Neural cell (in vitro differentiated cells): Measurements from ENCODE around the gene FOXA3. TPM values are rescaled to one million over a fixed set of nuclear protein-coding genes. Genes with fewer than 3 reads are reported as not detected.

Experiments
- H2AFZ ChIP-seq: fragments of 200-600, 300-800 bp; sonication (generic), shearing (Covaris generic); 2 replicates; pipeline ENCODE4 v1.6.0; 2014; ENCODE audit warnings: low read depth, mild to moderate bottlenecking, antibody characterized with exemption, low read length, moderate library complexity
- H3F3A ChIP-seq: fragments of 200-600 bp; shearing (Covaris generic); 2 replicates; pipeline ENCODE4 v1.6.1; 2016; ENCODE audit warnings: mild to moderate bottlenecking, moderate library complexity, mixed read lengths, antibody characterized with exemption, low read length; ENCODE audit not compliant: insufficient read depth, poor library complexity, severe bottlenecking
- H3K27ac ChIP-seq: fragments of 200-600, 300-800 bp; sonication (generic), shearing (Covaris generic); 2 replicates; pipeline ENCODE4 v1.5.1; 2014; ENCODE audit warnings: mild to moderate bottlenecking, low read length, moderate library complexity
- H3K27me3 ChIP-seq: fragments of 300-800, 200-600 bp; sonication (generic), shearing (Covaris generic); 2 replicates; pipeline ENCODE4 v1.6.0; 2014; ENCODE audit warnings: mild to moderate bottlenecking, low read depth, low read length, moderate library complexity; ENCODE audit not compliant: insufficient read depth
- H3K36me3 ChIP-seq: fragments of 300-800, 200-600 bp; sonication (generic), shearing (Covaris generic); 2 replicates; pipeline ENCODE4 v1.5.1; 2014; ENCODE audit warnings: mild to moderate bottlenecking, antibody characterized with exemption, low read length, moderate library complexity; ENCODE audit not compliant: insufficient read depth
- H3K4me2 ChIP-seq: fragments of 300-800, 200-600 bp; sonication (generic), shearing (Covaris generic); 2 replicates; pipeline ENCODE4 v1.6.0; 2014; ENCODE audit warnings: mild to moderate bottlenecking, low read length
- H3K4me3 ChIP-seq: fragments of 300-800, 200-600 bp; sonication (generic), shearing (Covaris generic); 2 replicates; pipeline ENCODE4 v1.5.1; 2014; ENCODE audit warnings: mild to moderate bottlenecking, low read length, moderate library complexity
- H3K79me2 ChIP-seq: fragments of 200-600 bp; shearing (Covaris generic); replicated peaks from 2 replicates; pipeline ENCODE4 v1.6.0; 2014; ENCODE audit warnings: mild to moderate bottlenecking, low read length, moderate library complexity; ENCODE audit not compliant: insufficient read depth
- H3K9ac ChIP-seq: fragments of 300-800, 200-600 bp; sonication (generic), shearing (Covaris generic); 2 replicates; pipeline ENCODE4 v1.6.1; 2016; ENCODE audit warnings: mild to moderate bottlenecking, low read length, mixed read lengths
- H3K9me2 ChIP-seq: fragments of 200-600 bp; shearing (Covaris generic); 2 replicates; pipeline ENCODE4 v1.6.1; 2016; ENCODE audit warnings: mild to moderate bottlenecking, low read length, mixed read lengths; ENCODE audit not compliant: insufficient read depth
- H3K9me3 ChIP-seq: fragments of 200-600, 300-800 bp; sonication (generic), shearing (Covaris generic); 2 replicates; pipeline ENCODE4 v1.6.1; 2016; ENCODE audit warnings: mild to moderate bottlenecking, mixed run types, low read length, moderate library complexity, mixed read lengths
- H4K20me1 ChIP-seq: fragments of 200-600 bp; shearing (Covaris generic); 2 replicates; pipeline ENCODE4 v1.6.1; 2016; ENCODE audit warnings: mild to moderate bottlenecking, mixed run types; ENCODE audit not compliant: insufficient read depth
- CTCF ChIP-seq: fragments of 450-650 bp; IDR thresholded peaks from 2 replicates; pipeline ENCODE4 v1.5.1; 2014; ENCODE audit warnings: antibody characterized with exemption, mild to moderate bottlenecking, moderate library complexity; ENCODE audit not compliant: poor library complexity, severe bottlenecking
- EP300 ChIP-seq: fragments of 450-650 bp; conservative IDR thresholded peaks from 2 replicates; pipeline ENCODE4 v1.6.1; 2014; ENCODE audit warnings: antibody characterized with exemption, mild to moderate bottlenecking, moderate library complexity; ENCODE audit not compliant: poor library complexity, severe bottlenecking
- EZH2 ChIP-seq: fragments of 200-600, 300-800 bp; shearing (Covaris generic), sonication (generic); IDR thresholded peaks from 2 replicates; pipeline ENCODE4 v1.6.1; 2014; ENCODE audit warnings: antibody characterized with exemption, low read length, borderline replicate concordance, mild to moderate bottlenecking; ENCODE audit not compliant: insufficient read depth, poor library complexity, severe bottlenecking
- MXI1 ChIP-seq: fragments of 450-650 bp; conservative IDR thresholded peaks from 2 replicates; pipeline ENCODE4 v1.6.1; 2014; ENCODE audit warnings: antibody characterized with exemption, mild to moderate bottlenecking; ENCODE audit not compliant: poor library complexity, severe bottlenecking
- POLR2AphosphoS5 ChIP-seq: IDR thresholded peaks from 2 replicates; pipeline ENCODE4 v1.6.1; 2012
- RAD21 ChIP-seq: fragments of 450-650 bp; conservative IDR thresholded peaks from 2 replicates; pipeline ENCODE4 v1.6.1; 2014; ENCODE audit warnings: antibody characterized with exemption, mild to moderate bottlenecking, moderate library complexity
- SMC3 ChIP-seq: fragments of 450-650 bp; conservative IDR thresholded peaks from 2 replicates; pipeline ENCODE4 v1.6.1; 2014; ENCODE audit warnings: antibody characterized with exemption, mild to moderate bottlenecking, moderate library complexity; ENCODE audit not compliant: poor library complexity
- TAF1 ChIP-seq: IDR thresholded peaks from 2 replicates; pipeline ENCODE4 v1.6.1; 2012; ENCODE audit warnings: low read depth
- polyA plus RNA-seq: library from polyadenylated mRNA; depleted of rRNA; stranded (reverse); fragments of >200 nt; gene quantifications from 2 replicates; pipeline ENCODE4 v1.2.3, GENCODE V29; 2014
- TF ChIP-seq, protein P1 (sequence below): IDR thresholded peaks from 2 replicates; pipeline ENCODE4 v1.6.1; 2012; ENCODE audit warnings: borderline replicate concordance

The FOXA3 gene
- polyA plus RNA-seq, 1 donor from 2014 or later, result not detected

DNA sequence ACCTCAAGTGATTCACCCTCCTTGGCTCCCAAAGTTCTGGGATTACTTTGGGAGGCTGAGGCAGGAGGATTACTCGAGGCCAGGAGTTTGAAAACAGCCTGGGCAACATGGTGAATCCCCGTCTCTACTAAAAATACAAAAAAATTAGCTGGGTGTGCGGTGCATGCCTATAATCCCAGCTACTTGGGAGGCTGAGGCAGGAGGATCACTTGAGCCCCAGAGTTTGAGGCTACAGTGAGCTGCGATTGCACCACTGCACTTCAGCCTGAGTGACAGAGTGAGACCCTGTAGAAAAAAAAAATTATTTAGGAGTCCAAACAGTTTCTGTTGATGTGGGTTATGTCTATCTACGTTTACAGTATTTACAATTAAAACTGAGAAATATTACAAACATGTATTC lies 6.7 kb downstream of the FOXA3 start:
- no peak overlapping the region for H3K27ac ChIP-seq
- H3K27me3 ChIP-seq, result peaks cover 9% of the 10 kb centered on the region
- no peaks in the 10 kb centered on the region for H3K79me2 ChIP-seq
- no peak overlapping the region for H3K4me3 ChIP-seq
- H3K4me2 ChIP-seq, result no peak overlapping the region
- H3K9ac ChIP-seq, result no peak overlapping the region
- no peaks in the 10 kb centered on the region for H3K9me3 ChIP-seq
- no peaks in the 10 kb centered on the region for H4K20me1 ChIP-seq
- H3K9me2 ChIP-seq, result no peaks in the 10 kb centered on the region
- no peaks in the 10 kb centered on the region for H3F3A ChIP-seq
- TF ChIP-seq CTCF, result no peak
- TF ChIP-seq RAD21, result no peak
- no peak for TF ChIP-seq EZH2
- TF ChIP-seq, protein P1, sequence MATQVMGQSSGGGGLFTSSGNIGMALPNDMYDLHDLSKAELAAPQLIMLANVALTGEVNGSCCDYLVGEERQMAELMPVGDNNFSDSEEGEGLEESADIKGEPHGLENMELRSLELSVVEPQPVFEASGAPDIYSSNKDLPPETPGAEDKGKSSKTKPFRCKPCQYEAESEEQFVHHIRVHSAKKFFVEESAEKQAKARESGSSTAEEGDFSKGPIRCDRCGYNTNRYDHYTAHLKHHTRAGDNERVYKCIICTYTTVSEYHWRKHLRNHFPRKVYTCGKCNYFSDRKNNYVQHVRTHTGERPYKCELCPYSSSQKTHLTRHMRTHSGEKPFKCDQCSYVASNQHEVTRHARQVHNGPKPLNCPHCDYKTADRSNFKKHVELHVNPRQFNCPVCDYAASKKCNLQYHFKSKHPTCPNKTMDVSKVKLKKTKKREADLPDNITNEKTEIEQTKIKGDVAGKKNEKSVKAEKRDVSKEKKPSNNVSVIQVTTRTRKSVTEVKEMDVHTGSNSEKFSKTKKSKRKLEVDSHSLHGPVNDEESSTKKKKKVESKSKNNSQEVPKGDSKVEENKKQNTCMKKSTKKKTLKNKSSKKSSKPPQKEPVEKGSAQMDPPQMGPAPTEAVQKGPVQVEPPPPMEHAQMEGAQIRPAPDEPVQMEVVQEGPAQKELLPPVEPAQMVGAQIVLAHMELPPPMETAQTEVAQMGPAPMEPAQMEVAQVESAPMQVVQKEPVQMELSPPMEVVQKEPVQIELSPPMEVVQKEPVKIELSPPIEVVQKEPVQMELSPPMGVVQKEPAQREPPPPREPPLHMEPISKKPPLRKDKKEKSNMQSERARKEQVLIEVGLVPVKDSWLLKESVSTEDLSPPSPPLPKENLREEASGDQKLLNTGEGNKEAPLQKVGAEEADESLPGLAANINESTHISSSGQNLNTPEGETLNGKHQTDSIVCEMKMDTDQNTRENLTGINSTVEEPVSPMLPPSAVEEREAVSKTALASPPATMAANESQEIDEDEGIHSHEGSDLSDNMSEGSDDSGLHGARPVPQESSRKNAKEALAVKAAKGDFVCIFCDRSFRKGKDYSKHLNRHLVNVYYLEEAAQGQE, result no peak
- no peak for TF ChIP-seq EP300
- TF ChIP-seq TAF1, result no peak
- no peak for TF ChIP-seq POLR2AphosphoS5
- no peak for TF ChIP-seq MXI1
- TF ChIP-seq SMC3, result no peak
- H2AFZ ChIP-seq, result no peak overlapping the region
- no peaks in the 10 kb centered on the region for H3K36me3 ChIP-seq

GRCh38 chr19:45872095-45872919 lies 8.2 kb downstream of the FOXA3 start:
- Histone ChIP-seq H3K36me3 (no peaks in the 10 kb centered on the region), H3K27me3 (no peaks in the 10 kb centered on the region), H2AFZ (no peak overlapping the region), H3K9me2 (no peaks in the 10 kb centered on the region), H4K20me1 (no peaks in the 10 kb centered on the region), H3F3A (no peaks in the 10 kb centered on the region), H3K9ac (no peak overlapping the region), H3K4me3 (no peak overlapping the region), H3K4me2 (no peak overlapping the region), H3K27ac (no peak overlapping the region), H3K79me2 (no peaks in the 10 kb centered on the region), H3K9me3 (no peaks in the 10 kb centered on the region)
- TF ChIP-seq MXI1 (no peak), RAD21 (no peak), POLR2AphosphoS5 (no peak), CTCF (no peak), SMC3 (no peak), TAF1 (no peak), EZH2 (no peak), EP300 (no peak)
- TF ChIP-seq, protein P1, result no peak
